Choroid plexus epithelial cell (primary cell): Measurements from ENCODE around the gene SUPV3L1.
"Not testable (repeated sequence)": the region's sequence is repeated elsewhere in the genome, so short reads cannot be mapped to it uniquely, and the experiment has no call there.

ENCODE experiments used
- DNase-seq: peaks from one replicate; pipeline ENCODE4 v3.0.0-alpha.2; 2010; ENCODE audit warnings: low read depth
- H3K4me3 ChIP-seq: 2 replicates; pipeline ENCODE4 v1.5.1; 2011; ENCODE audit warnings: low read depth, mild to moderate bottlenecking, control low read depth, low read length, moderate library complexity
- TF ChIP-seq, protein P1 (sequence below): conservative IDR thresholded peaks from 2 replicates; pipeline ENCODE4 v1.5.1; 2011; ENCODE audit warnings: low read depth, mild to moderate bottlenecking, control low read depth, inconsistent platforms, low read length, moderate library complexity

Gene SUPV3L1

DNA sequence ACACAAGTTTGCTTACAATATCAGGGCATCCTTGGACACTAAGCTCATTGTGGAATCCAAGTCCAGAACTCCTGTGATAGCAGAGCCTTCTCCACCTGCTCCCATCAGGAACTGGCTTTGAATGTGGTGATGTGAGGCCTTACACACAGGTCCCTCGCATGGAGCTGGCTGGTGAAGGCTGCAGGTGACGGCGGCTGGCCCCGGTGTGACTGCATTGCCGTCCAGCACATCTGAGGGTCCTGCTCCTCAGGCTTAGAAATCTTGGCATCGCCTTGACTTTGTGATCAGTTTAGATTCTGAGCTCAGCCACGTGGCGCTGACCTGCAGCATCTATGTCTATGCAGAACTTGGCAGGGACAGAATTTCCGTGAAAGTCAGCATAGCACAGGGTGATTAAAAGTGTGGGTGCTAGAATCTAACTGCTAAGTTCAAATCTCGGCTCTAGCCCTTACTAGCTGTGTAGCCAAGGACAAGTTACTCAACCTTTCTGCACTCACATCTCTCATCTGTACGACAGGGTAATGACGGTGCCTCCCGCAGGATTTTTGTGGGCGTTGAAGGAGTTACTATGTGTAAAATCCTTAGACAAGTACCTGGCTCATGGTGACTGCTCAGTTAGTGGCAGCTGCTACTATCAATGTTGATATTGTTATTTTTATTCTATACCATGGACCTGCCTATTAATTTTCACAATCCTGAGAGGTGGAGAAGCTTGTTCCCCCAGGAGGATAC lies 66.7 kb downstream of the SUPV3L1 start:
- no peak for DNase-seq
- no peak overlapping the region for H3K4me3 ChIP-seq
- TF ChIP-seq, protein P1, sequence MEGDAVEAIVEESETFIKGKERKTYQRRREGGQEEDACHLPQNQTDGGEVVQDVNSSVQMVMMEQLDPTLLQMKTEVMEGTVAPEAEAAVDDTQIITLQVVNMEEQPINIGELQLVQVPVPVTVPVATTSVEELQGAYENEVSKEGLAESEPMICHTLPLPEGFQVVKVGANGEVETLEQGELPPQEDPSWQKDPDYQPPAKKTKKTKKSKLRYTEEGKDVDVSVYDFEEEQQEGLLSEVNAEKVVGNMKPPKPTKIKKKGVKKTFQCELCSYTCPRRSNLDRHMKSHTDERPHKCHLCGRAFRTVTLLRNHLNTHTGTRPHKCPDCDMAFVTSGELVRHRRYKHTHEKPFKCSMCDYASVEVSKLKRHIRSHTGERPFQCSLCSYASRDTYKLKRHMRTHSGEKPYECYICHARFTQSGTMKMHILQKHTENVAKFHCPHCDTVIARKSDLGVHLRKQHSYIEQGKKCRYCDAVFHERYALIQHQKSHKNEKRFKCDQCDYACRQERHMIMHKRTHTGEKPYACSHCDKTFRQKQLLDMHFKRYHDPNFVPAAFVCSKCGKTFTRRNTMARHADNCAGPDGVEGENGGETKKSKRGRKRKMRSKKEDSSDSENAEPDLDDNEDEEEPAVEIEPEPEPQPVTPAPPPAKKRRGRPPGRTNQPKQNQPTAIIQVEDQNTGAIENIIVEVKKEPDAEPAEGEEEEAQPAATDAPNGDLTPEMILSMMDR: no peak

DNA sequence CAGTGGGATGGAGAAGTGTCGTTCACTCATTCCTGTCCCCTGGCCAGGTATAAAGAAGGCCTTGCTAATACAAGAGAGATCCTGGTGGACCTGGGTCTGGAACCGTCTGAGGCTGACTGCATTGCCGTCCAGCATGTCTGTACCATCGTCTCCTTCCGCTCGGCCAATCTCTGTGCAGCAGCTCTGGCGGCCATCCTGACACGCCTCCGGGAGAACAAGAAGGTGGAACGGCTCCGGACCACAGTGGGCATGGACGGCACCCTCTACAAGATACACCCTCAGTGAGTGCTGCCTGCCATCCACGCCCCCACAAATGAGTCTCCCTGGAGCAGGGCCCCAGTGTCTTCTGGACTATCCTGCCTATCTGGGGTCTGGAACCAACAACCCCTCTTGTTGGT lies 67.3 kb downstream of the SUPV3L1 start:
- DNase-seq: no peak
- TF ChIP-seq, protein P1: no peak
- no peak overlapping the region for H3K4me3 ChIP-seq

DNA sequence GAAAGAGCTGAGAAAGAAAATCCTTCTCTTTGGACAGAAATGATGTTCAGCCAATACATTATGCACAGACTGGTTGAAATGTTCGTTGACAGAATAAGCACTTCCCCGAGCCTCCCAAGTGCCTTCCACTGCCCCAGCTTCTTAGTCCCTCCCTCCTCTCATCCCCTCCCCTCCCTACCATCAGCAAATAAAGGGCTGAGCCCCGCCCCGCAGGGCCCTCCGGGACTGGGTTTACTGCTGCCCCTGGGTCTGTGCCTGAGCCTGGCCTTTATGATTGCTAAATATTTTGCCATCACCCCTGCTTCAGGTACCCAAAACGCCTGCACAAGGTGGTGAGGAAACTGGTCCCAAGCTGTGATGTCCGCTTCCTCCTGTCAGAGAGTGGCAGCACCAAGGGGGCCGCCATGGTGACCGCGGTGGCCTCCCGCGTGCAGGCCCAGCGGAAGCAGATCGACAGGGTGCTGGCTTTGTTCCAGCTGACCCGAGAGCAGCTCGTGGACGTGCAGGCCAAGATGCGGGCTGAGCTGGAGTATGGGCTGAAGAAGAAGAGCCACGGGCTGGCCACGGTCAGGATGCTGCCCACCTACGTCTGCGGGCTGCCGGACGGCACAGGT lies 68.2 kb downstream of the SUPV3L1 start:
- no peak overlapping the region for H3K4me3 ChIP-seq
- TF ChIP-seq, protein P1: no peak
- no peak for DNase-seq

DNA sequence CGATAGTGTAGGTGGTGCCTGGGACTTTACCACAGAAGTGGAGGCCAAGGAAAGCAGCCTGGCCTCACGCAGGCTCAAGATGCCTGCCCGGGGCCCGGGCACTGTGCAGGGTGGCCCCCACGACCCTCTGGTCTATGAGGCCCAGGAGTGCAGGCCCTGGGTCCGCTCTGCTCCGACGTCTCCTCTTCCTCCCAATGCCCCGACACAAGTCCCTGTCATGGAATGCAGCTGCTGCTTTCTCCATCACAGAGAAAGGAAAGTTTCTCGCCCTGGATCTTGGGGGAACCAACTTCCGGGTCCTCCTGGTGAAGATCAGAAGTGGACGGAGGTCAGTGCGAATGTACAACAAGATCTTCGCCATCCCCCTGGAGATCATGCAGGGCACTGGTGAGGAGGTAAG lies 70.0 kb downstream of the SUPV3L1 start:
- TF ChIP-seq, protein P1: no peak
- DNase-seq: no peak

DNA sequence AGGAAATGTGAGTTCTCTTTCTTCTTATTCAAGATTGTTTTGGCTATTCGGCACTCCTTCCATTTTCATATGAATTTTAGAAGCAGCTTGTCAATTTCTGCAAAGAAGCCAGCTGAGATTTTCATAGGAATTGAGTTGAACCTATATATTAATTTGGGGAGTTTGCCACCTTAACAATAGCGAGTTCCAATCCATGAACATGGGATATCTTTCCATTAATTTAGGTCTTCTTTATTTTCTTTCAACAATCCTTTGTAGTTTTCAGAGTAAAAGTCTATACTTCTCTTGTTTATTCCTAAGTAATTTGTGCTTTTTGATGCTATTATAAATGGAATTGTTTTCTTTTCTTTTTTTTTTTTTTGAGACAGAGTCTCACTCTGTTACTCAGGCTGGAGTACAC lies 71.4 kb downstream of the SUPV3L1 start:
- not testable (repeated sequence) for H3K4me3 ChIP-seq, DNase-seq

More for the DNA sequence above, 70.0 kb downstream of the SUPV3L1 start:
- no peak overlapping the region for H3K4me3 ChIP-seq

DNA sequence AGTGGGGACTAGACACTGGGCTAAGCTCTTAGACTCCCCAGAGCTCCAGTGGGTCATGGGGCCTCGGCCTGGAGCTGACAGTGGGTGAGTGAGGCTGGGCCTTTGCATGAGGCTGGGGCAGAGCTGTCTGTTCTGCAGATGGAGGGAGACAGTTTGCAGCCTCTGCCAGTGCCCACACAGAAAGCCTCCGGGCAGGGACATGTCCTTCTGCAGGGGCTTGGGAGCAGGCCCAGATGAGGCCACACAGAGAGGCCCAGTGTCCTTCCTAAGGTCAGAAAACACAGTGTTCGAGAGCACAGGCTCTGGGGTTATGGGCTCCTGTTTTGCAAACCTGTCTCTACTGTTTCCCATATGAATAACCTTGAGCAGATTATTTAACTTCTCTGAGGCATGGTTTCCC lies 73.1 kb downstream of the SUPV3L1 start:
- no peak overlapping the region for H3K4me3 ChIP-seq
- TF ChIP-seq, protein P1: no peak
- DNase-seq: no peak

DNA sequence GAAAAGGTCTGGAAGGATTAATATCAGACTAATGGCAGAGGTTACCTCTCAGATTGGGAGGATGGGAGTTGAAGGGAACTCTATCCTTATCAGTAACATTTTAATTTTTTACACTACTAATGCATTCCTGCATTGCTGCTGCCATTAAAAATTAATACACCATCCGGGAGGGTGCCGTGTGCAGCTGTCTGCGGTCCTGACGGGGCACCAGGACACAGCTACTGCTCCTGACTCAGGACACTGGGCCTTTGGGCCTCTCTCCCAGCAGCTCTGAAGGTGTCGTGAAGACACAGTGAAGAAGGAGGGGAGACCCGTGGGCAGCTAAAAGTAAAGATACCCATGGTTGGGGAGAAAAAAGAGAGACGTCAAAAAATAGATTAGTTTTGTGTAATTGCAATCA lies 74.8 kb downstream of the SUPV3L1 start:
- TF ChIP-seq, protein P1: no peak
- no peak overlapping the region for H3K4me3 ChIP-seq
- DNase-seq: no peak
